ENCODE measurements around the gene PHIP.
A peak's percentile ranks its signal among the peaks of the same experiment; 100 is the strongest.
"Not testable (repeated sequence)": the region's sequence is repeated elsewhere in the genome, so short reads cannot be mapped to it uniquely, and the experiment has no call there.

PHIP gene

GRCh38 chr6:78954740-78955139, 123.3 kb downstream of the PHIP start:
- Mint-ChIP-seq H3K4me3 (no peak overlapping the region), H3K9me3 (peaks cover 16% of the 10 kb centered on the region), H3K36me3 (ENCODE audit: low read depth) (peaks cover 89% of the 10 kb centered on the region), H3K27me3 (no peaks in the 10 kb centered on the region), H3K4me1 (ENCODE audit: low read depth) (peaks cover 1% of the 10 kb centered on the region), H3K27ac (no peak overlapping the region)
- DNase-seq = no peak

GRCh38 chr6:78953798-78954197, 124.3 kb downstream of the PHIP start:
- no peaks in the 10 kb centered on the region for H3K27me3 Mint-ChIP-seq
- H3K9me3 Mint-ChIP-seq = peaks cover 24% of the 10 kb centered on the region
- H3K36me3 Mint-ChIP-seq (ENCODE audit: low read depth) = peaks cover 90% of the 10 kb centered on the region
- H3K4me3 Mint-ChIP-seq = no peak overlapping the region
- H3K27ac Mint-ChIP-seq = no peak overlapping the region
- H3K4me1 Mint-ChIP-seq (ENCODE audit: low read depth) = peaks cover 1% of the 10 kb centered on the region
- no peak for DNase-seq

GRCh38 chr6:78952362-78952761, 125.7 kb downstream of the PHIP start:
- no peaks in the 10 kb centered on the region for H3K27me3 Mint-ChIP-seq
- H3K27ac Mint-ChIP-seq = no peak overlapping the region
- peaks cover 27% of the 10 kb centered on the region for H3K9me3 Mint-ChIP-seq
- H3K4me3 Mint-ChIP-seq = no peak overlapping the region
- H3K4me1 Mint-ChIP-seq (ENCODE audit: low read depth) = peaks cover 1% of the 10 kb centered on the region
- no peak for DNase-seq
- peaks cover 94% of the 10 kb centered on the region for H3K36me3 Mint-ChIP-seq (ENCODE audit: low read depth)

DNA sequence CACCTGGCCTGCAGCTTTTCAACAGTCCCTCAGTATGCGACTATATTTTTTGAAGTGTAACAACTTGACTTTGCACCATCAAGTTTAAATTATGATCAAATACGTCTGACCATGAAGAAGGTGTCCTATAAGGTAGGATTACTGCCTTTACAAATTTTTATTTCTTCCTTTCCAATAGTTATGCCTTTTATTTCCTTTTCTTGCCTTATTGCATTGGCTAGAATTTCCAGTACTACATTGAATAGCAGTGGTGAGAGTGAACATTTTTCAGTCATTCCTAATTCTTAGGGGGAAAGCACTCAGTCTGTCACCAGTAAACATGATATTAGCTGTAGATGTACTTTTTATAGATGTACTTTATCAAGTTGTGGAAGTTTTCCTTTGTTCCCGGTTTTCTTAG, 129.3 kb downstream of the PHIP start:
- Mint-ChIP-seq H3K9me3 (peaks cover 27% of the 10 kb centered on the region), H3K4me3 (no peak overlapping the region), H3K36me3 (ENCODE audit: low read depth) (peaks cover 96% of the 10 kb centered on the region), H3K27me3 (no peaks in the 10 kb centered on the region), H3K27ac (no peak overlapping the region), H3K4me1 (ENCODE audit: low read depth) (peaks cover 1% of the 10 kb centered on the region)
- no peak for DNase-seq

DNA sequence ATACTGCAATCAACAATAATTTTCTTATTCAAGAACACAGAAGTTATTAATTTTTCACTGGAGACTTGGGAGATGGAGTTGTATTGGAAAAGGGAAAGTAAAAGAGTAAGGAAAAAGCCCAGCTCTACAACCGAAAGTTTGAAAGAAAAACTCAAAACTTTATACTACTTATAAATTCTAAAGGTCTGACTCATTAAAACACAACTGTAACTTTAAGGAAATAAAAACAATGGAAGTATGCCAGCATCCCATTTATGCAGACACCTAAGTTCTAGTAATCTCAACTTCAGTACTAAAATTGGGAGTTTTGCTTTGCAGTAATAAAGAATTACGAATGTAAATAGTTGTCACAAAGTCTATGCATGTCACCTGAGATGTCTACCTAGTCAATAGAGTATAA, 130.1 kb downstream of the PHIP start:
- Mint-ChIP-seq H3K9me3 (peaks cover 27% of the 10 kb centered on the region), H3K27ac (no peak overlapping the region), H3K4me1 (ENCODE audit: low read depth) (peaks cover 1% of the 10 kb centered on the region), H3K4me3 (no peak overlapping the region), H3K27me3 (no peaks in the 10 kb centered on the region), H3K36me3 (ENCODE audit: low read depth) (peaks cover 94% of the 10 kb centered on the region)
- no peak for DNase-seq

DNA sequence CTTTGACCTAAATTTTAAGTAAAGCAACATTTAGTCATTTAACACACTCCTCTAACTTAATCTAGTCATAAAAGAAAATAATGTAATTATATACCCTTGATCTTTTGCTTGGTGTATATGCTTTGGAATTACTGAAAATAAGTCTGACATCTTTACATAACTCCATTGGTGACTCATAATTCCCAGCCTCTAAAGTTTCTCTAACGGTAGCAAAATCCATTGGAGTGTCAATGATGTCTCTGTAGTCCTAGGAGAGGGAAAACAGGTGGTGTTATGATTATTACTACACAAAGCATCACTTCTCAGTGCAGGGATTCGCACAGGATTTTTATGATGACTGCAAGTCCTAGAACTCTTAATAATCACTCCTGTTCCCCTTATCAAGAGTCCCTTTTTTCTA, 130.5 kb downstream of the PHIP start:
- DNase-seq = no peak
- H3K27ac Mint-ChIP-seq = no peak overlapping the region
- H3K4me1 Mint-ChIP-seq (ENCODE audit: low read depth) = peaks cover 1% of the 10 kb centered on the region
- H3K9me3 Mint-ChIP-seq = peaks cover 25% of the 10 kb centered on the region
- no peaks in the 10 kb centered on the region for H3K27me3 Mint-ChIP-seq
- peaks cover 91% of the 10 kb centered on the region for H3K36me3 Mint-ChIP-seq (ENCODE audit: low read depth)
- H3K4me3 Mint-ChIP-seq = no peak overlapping the region

DNA sequence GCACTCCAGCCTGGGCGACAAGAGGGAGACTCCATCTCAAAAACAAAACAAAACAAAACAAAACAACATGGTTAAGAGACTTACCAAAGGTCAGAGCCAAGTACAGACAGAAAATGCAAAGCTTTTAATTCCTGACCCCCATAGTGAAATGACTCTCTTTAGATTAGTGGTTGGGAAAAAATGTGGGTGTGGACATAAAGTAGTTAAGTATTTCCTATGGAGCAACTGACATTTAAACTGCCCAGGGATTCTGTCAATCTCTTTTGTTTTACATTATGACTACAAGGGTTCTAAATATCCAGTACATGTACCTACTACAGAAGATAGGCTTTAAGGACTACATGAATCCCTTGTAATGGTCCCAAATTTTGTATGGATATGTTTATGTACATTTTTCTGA, 135.6 kb downstream of the PHIP start:
- Mint-ChIP-seq H3K9me3 (no peaks in the 10 kb centered on the region), H3K27ac (no peak overlapping the region), H3K4me3 (no peak overlapping the region), H3K36me3 (ENCODE audit: low read depth) (peaks cover 84% of the 10 kb centered on the region), H3K4me1 (ENCODE audit: low read depth) (no peaks in the 10 kb centered on the region), H3K27me3 (no peaks in the 10 kb centered on the region)
- DNase-seq = no peak

GRCh38 chr6:78936515-78936914, 141.5 kb downstream of the PHIP start:
- Mint-ChIP-seq H3K4me3 (no peak overlapping the region), H3K4me1 (ENCODE audit: low read depth) (no peaks in the 10 kb centered on the region), H3K36me3 (ENCODE audit: low read depth) (peaks cover 46% of the 10 kb centered on the region), H3K27me3 (no peaks in the 10 kb centered on the region), H3K27ac (no peak overlapping the region), H3K9me3 (peaks cover 14% of the 10 kb centered on the region)
- DNase-seq = no peak

DNA sequence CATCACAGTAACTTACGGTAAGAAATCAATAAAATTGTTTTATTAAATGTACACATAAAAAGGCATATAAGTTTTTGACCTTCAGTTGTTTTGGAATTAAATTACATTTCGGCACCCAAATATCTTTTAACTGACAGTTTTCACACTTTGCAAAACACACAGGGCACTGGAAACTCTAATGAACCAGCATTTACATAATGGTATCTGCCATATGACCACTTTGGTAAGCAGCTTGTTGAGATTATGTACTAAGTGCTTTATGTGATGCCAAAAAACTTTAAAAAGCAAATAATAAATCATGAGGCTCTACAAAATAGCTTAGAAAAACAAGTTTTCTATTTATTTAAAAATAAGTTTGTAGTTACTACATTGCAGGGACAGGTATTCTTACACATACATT, 142.5 kb downstream of the PHIP start:
- Mint-ChIP-seq H3K27me3 (no peaks in the 10 kb centered on the region), H3K4me1 (ENCODE audit: low read depth) (no peaks in the 10 kb centered on the region), H3K27ac (no peak overlapping the region), H3K4me3 (no peak overlapping the region), H3K9me3 (peaks cover 14% of the 10 kb centered on the region), H3K36me3 (ENCODE audit: low read depth) (peaks cover 36% of the 10 kb centered on the region)
- no peak for DNase-seq

DNA sequence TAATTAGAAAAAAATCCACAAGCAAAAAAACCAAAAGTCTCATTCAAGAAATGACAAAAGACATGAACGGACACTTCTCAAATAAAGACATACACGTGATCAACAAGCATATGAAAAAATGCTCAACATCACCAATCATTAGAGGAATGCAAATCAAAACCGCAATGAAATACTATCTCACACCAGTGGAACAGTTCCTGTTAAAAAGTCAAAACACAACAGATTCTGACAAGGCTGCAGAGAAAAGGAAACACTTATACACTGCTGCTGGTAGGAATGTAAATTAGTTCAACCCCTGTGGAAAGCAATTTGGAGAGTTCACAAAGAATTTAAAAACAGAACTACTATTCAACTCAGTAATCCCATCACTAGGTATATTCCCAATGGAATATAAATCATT, 152.7 kb downstream of the PHIP start:
- no peaks in the 10 kb centered on the region for H3K36me3 Mint-ChIP-seq (ENCODE audit: low read depth)
- H3K4me1 Mint-ChIP-seq (ENCODE audit: low read depth) = no peaks in the 10 kb centered on the region
- no peak overlapping the region for H3K4me3 Mint-ChIP-seq
- no peak overlapping the region for H3K27ac Mint-ChIP-seq
- H3K9me3 Mint-ChIP-seq = peaks cover 65% of the 10 kb centered on the region
- DNase-seq = no peak
- no peaks in the 10 kb centered on the region for H3K27me3 Mint-ChIP-seq

DNA sequence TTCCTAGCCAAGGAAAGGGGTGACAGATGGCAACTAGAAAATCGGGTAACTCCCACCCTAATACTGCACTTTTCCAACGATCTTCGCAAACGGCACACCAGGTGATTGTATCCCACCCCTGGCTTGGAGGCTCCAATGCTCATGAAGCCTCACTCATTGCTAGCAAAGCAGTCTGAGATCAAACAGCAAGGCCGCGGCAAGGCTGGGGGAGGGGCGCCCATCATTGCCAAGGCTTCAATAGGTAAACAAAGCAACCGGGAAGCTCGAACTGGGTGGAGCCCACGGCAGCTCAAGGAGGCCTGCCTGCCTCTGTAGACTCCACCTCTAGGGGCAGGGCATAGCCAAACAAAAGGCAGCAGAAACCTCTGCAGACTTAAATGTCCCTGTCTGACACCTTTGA, 156.9 kb downstream of the PHIP start:
- not testable (repeated sequence) for H3K36me3 Mint-ChIP-seq (ENCODE audit: low read depth); H3K27ac Mint-ChIP-seq; DNase-seq; H3K4me1 Mint-ChIP-seq (ENCODE audit: low read depth); H3K4me3 Mint-ChIP-seq; H3K27me3 Mint-ChIP-seq
- H3K9me3 Mint-ChIP-seq = peaks cover 65% of the 10 kb centered on the region

GRCh38 chr6:78917788-78918187, 160.3 kb downstream of the PHIP start:
- H3K27ac Mint-ChIP-seq = no peak overlapping the region
- H3K4me1 Mint-ChIP-seq (ENCODE audit: low read depth) = no peaks in the 10 kb centered on the region
- peaks cover 4% of the 10 kb centered on the region for H3K36me3 Mint-ChIP-seq (ENCODE audit: low read depth)
- H3K27me3 Mint-ChIP-seq = peaks cover 5% of the 10 kb centered on the region
- DNase-seq = no peak
- H3K9me3 Mint-ChIP-seq = peaks cover 48% of the 10 kb centered on the region
- H3K4me3 Mint-ChIP-seq = no peak overlapping the region

DNA sequence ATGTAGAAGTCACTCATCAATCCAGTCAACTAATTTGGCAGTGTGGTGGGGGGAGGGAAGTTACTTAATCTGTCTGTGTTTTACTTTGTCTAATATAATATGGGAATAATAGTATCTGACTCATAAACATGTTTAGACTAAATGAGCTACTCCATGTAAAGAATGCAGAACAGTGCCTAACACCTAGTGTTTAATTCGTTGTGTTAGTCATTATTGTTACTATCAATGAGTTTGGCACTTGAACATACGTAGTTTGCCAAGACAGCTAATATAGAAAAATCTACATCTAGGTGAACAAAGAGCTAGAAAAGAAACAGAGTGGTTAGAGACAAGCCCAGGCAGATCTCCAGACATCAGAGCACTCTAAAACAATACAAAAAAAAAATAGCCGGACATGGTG, 161.6 kb downstream of the PHIP start:
- DNase-seq = no peak
- Mint-ChIP-seq H3K27ac (no peak overlapping the region), H3K4me1 (ENCODE audit: low read depth) (no peaks in the 10 kb centered on the region), H3K9me3 (peaks cover 40% of the 10 kb centered on the region), H3K36me3 (ENCODE audit: low read depth) (peaks cover 4% of the 10 kb centered on the region), H3K4me3 (no peak overlapping the region), H3K27me3 (peaks cover 15% of the 10 kb centered on the region)

DNA sequence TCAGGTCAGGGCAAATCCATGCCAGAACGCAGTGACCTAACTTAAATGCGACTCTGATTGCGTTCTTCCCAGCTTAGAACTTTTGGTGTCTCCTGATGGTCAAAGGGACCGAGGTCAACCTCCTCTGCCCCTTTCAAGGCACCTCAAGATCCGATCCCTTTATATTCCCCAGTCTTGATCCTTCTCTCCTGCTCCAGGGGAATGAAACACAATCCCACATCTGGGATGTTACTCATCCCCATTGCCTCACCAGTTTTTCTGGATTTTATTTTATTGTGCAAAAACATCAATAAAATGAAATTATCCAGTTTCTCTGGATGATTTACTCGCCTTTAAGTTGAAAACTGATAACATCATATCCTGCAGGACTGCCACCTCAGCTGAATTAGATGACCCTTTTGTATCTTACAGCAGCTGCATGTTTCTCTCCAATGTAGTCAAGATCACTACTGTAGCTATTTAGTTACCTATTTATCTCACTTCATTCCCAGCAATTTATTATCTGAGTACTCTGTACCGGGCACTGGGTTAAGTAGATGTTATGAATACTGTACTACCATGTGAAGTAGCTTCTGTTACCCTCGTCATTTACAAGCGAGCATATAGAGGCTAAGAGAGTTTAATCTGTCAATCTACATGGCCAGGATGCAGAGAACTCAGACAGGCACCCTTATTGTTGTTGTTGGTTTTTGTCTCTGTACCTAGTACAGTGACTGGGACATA, 166.7 kb downstream of the PHIP start:
- Mint-ChIP-seq H3K9me3 (peaks cover 7% of the 10 kb centered on the region), H3K4me1 (ENCODE audit: low read depth) (peaks cover 14% of the 10 kb centered on the region), H3K27me3 (peaks cover 37% of the 10 kb centered on the region), H3K36me3 (ENCODE audit: low read depth) (peaks cover under 1% of the 10 kb centered on the region), H3K27ac (no peak overlapping the region), H3K4me3 (peak overlapping the region; percentile 60)
- DNase-seq = no peak

GRCh38 chr6:78910591-78911171, 167.4 kb downstream of the PHIP start:
- Mint-ChIP-seq H3K27me3 (peaks cover 37% of the 10 kb centered on the region), H3K27ac (no peak overlapping the region), H3K36me3 (ENCODE audit: low read depth) (no peaks in the 10 kb centered on the region), H3K9me3 (peaks cover 2% of the 10 kb centered on the region), H3K4me1 (ENCODE audit: low read depth) (peaks cover 14% of the 10 kb centered on the region), H3K4me3 (peak overlapping the region; percentile 60)
- peak; percentile 31 for DNase-seq
